Measurements from ENCODE around the gene MLLT3.

DNA sequence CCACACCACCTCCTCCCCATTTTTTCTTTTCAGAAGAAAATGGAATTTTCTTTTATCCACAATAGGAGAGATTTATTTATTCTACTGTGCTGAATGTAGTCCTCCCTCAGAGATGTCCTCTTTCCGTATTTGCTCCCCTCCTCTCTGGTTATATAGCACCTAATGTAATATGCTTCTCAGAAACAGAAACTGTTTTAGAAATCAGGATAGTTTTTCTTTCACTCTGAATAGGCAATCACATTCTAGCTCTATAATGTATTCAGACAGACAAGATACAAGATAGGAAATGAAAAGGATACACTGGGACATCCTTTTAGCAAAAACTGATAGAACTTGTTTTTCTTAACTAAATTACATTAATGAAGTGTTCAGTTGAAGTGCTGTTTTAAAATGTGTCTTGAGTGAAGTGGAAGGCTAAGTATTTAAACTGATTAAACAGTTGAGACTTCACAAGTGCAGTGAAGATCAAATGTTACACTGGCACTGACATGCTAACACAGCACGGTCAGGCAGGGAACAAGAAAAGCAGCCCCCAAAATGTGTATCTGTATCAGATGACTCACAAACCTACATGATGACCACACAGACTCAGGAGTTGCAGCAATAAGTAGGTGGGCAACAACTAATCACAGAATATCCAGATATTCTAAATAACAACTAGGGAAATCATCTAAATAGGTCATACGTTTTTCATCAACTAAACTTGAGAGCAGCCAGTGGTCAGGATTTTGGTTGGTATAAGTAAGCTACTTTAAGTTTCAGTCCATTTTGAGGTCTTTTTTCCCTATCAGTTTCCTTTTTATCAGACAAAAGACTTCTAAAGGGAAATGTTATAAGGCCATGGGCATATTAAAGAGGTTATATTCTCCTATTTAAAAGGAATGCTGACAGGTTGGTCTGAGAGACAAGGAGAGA, 260.4 kb downstream of the MLLT3 start:
- TF ChIP-seq, protein P1, sequence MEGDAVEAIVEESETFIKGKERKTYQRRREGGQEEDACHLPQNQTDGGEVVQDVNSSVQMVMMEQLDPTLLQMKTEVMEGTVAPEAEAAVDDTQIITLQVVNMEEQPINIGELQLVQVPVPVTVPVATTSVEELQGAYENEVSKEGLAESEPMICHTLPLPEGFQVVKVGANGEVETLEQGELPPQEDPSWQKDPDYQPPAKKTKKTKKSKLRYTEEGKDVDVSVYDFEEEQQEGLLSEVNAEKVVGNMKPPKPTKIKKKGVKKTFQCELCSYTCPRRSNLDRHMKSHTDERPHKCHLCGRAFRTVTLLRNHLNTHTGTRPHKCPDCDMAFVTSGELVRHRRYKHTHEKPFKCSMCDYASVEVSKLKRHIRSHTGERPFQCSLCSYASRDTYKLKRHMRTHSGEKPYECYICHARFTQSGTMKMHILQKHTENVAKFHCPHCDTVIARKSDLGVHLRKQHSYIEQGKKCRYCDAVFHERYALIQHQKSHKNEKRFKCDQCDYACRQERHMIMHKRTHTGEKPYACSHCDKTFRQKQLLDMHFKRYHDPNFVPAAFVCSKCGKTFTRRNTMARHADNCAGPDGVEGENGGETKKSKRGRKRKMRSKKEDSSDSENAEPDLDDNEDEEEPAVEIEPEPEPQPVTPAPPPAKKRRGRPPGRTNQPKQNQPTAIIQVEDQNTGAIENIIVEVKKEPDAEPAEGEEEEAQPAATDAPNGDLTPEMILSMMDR (IDR thresholded peaks at IDR 0.05; ENCODE audit: low read depth, low read length), result no peak
- no peak for TF ChIP-seq EZH2phosphoT487 (IDR thresholded peaks at IDR 0.05; ENCODE audit: low read depth)

Data from OCI-LY3 (cell line).